Measurements from ENCODE around the gene SCUBE1.

SCUBE1 gene

DNA sequence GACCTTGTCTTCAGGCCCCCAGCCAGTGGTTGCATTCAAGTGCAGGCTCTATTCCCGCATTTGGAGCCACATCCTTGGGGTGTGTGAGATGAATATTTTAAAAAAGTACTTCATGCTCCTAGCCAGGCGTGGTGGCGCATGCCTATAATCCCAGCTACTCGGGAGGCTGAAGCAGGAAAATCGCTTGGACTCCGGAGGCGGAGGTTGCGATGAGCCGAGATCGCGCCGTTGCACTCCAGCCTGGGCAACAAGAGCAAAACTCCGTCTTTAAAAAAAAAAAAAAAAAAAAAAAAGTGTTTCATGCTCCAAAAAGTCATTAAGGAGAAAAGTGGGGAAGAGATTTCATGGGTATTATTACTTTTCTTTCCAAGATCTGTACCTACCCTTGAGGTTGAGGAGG lies 18.0 kb downstream of the SCUBE1 start:
- no peak for DNase-seq

DNA sequence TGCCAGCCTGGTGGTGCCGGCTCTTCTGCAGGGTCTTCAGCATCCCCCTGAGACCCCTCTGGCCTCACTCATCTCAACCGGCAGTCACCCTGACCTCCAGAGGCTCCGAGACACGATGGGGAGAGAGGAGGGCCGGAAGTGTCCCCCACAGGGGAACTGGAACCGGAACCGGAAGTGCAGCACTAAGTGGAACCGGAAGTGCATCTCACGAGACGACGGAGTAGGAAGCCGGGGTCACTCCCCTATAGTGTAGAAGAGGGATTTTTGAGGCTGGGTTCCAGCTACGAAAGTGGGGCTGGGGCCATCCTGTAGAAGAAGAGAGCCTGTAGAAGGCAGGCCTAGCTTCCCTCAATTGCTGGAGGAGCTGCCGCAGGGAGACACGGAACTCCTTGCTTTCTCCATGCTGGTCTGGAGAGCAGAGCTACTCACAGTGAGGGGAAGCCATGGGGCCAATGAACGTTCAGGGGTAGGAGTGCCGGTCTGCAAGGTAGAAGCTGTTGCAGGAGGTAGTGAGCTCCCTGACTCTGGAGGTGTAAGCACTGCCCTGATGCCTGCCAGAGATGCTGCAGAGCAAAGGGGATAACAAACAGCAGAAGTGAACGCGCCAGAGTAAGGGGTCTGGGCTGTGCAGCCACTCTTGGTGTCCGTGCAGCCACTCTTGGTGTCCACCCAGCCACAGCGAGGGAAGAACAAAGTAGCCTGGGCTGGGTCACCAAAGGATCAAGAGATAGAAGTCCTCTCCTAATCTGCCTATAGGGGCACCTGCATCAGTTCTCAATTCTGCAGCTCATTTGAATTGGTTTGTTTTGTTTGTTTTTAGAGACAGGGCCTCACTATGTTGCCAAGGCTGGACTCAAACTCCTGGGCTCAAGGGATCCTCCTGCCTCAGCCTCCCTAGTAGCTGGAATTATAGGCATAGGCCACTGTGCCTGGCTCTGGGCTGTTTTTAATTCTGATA lies 21.9 kb downstream of the SCUBE1 start:
- DNase-seq, result no peak

GRCh38 chr22:43319661-43320486 lies 23.3 kb downstream of the SCUBE1 start:
- DNase-seq, result no peak

GRCh38 chr22:43317239-43317638 lies 25.9 kb downstream of the SCUBE1 start:
- DNase-seq, result no peak

DNA sequence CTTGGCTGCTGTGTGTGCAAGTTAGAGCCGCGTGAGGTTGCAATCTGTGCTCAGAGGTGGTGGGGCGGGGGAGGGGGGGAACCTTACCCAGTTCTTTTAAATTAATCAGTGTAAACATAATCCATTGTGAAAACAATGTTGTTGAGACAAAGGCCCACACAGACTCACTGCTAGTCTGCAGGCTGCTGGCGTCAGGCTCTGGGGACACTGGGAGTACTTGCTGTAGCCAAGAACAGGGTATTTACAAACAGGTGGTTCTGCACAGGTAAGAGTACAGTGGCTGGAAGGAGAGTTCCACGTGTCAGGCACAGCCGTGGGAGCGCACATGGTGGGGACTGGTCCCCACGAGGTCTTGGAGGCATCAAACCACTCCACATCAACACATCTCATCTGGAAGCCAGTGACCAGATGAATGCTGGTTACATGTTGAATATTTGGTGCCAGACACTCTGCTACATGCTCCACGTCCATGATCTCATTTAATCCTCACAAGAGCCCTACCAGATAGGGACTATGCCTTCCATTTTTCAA lies 27.4 kb downstream of the SCUBE1 start:
- no peak for DNase-seq

DNA sequence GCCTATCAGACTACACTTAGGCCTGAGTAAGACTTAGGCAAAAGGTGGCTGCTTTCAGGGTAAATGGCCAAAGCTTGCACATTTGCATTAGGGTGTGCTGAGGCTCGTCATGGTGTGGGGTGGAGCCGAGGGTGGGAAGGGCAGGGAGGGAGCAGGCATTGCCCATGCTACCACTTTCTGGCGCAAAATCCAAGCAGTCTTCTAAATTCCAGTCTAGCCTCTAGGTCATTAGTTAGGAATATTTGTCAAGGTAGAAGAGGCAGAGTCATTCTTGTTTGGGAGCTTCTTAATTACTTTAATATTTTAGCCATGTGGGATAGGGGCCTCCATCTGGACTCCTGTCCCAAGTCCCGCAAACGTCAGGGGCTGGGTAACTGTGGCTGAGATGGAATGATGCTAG lies 28.6 kb downstream of the SCUBE1 start:
- no peak for DNase-seq

- no peak for DNase-seq
Observed at GRCh38 chr22:43313890-43314474, 29.2 kb downstream of the SCUBE1 start.

DNA sequence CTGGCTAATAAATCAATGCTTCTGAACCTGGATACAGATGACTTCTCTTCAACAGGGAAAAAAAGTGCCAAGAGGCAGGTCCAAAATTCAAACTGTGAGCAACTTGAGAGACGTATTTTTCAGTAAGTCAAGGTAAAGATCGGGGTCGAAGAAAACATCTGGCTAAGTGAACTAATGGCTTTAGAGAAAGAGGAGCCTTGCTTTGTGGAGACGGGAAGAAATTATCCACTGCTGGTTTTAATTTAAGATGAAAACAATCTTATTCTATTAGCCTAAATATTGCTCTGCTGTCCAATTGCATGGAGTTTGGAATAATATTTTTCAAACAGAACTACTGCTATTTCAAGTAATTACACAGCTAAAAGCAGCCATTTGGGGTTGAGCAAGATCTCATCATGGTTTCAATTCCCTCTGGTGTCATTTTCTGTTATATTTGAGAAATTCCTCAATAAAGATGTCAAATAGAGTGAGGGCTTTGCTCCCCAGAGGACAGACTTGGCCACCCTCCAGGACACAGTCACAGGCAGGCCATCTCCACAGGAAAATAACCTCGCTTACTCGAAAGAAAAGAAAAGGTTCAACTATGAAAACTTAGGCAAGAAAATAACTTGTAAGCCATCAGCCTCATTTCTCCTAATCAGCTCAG lies 29.8 kb downstream of the SCUBE1 start:
- no peak for DNase-seq

DNA sequence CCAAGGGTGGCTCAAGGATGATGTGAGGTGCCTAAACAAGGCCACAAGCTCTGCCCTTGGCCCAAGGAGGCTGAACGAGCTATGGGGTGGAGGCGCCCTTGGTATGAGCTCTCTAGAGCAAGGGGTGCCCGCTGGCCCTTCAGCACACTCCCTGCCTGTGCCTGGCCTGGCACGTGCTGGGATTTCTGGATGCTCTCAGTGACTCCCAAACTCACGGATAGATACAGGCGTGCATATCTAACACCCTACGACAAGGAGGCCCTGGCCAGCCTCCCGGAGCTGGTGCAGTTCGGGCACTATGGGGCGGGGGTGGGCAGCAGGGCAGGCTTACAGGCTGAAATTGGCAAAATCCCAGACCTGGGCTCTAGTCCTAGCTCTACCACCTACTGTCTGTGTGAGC lies 30.6 kb downstream of the SCUBE1 start:
- no peak for DNase-seq

- no peak for DNase-seq
Observed at GRCh38 chr22:43310798-43311197, 32.4 kb downstream of the SCUBE1 start.

DNA sequence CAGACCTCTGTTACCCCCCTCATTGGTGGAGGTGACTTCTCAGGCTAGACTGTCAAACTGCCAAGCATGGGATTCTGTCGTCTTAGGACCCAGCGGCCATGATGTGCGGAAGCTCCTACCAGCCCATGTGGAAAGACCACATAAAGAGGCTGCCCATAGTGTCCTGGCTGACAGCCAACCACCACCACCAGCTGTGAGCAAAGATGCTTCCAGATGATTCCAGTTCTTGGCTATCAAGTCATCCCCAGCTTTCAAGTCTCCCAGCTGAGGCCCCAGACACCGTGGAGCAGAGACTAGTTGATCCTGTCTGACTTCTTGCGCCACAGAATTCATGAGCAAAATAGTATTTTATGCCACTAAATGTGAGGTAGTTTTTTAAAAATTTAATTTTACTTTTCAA lies 32.9 kb downstream of the SCUBE1 start:
- no peak for DNase-seq

- no peak for DNase-seq
Observed at GRCh38 chr22:43308836-43309235, 34.3 kb downstream of the SCUBE1 start.

DNA sequence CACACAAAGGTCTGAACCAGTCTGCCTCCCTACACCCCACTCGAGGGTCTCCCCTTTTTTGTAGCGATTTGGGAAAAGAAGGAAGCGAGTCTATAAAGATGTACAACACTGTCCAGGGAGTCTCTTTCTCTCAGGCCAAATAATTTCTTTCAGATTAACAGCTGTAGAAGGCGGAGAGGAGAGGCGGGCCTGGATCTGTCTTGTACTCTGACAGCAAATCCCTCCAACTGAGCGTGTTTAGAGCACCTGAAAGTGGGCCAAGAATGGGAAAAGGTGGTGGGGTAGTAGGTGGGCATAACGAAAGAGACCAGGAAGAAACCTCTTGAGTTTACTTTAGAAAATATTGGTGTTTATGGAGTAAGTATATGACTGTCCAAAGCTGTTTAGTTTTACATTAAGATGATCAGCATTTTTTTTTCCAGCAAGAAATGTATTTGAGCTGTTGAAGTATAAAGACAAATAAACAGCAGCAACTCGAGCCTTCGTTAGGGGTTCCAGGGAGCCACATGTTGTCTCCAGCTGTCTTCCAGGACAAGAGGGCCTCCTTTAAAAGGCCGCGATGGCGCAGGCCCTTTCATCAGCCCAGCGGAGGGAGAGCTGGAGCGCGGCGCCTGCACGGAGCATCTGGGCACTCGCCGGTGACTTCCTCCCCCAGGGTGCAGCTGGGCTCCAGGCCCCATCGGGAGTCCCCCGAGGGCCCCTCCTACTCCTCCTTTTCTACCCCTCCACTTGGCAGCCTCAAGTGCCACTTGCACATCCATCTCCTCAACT lies 34.9 kb downstream of the SCUBE1 start:
- no peak for DNase-seq

DNA sequence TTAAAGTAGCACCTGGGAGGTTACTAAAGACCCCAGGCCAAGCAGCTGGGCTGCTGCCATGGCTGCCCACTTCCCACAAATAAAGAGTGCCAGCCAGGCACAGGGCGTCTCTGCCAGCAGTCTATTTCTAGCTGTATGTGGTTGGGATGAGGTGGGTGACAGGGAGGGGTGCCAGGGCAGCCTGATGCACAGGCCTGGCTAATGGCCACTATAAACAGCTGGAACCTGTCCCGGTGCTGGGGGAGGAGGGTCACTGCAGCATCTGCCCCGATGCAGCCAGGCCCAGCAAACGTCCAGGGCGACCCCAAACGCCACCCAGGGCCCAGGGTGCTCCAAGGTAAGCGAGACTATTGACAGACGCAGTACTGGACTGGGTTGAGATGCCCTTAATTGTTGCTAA lies 37.4 kb downstream of the SCUBE1 start:
- DNase-seq, result no peak

DNA sequence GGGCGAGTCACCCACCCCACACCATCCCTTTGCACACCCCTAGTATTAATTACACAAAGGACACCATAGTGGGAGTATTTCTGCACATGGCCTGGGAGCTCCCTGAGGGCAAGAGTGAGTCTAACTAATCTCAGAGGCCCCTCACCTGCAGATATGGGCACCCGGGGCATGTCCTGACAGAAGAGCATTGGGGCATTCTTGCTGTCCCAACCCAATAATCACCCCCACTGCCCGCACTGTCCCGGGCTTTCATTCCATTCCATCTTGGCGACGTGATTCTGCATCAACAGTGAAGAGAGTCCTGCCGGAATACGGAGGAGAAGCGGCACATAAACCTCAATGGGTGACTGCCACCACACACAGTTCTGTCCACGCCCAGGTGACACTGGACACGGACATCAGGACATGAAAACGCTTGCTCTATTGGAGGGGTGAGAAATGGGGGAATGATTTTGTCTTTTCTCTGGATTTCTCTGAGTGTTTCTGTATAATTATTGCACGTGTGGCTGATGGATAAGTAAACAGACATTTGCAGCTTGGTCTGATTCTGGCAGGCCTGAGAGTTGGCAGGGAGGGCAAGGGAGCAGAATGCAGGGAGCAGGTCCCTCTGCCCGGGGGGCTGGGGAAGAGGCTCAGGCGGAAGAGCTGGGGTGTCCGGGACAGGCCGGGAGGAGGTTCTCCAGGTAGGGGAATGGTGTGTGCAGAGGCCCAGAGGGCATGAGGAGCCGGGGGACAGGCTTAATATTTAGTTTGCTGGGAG lies 38.2 kb downstream of the SCUBE1 start:
- no peak for DNase-seq

DNA sequence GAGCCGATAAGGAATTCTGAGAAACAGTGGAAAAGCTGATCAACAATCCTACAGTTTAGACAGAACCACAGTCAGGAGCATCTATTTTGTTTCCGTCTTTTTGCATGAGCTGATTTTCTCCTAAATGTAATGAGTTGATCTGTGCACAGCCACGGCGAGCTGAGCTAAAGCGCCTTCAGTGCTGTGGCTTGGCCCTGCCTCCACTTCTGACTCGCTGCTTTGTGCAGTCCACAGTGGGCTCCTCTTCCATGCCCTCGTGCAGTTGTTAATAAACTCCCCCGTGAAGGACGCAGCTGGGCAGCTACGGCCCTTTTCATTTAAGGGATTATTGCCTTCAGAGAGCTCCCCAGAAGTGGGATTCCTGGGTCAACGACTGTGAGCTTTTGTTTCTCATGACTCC lies 39.4 kb downstream of the SCUBE1 start:
- no peak for DNase-seq

- no peak for DNase-seq
Observed at GRCh38 chr22:43303166-43303565, 40.0 kb downstream of the SCUBE1 start.

DNA sequence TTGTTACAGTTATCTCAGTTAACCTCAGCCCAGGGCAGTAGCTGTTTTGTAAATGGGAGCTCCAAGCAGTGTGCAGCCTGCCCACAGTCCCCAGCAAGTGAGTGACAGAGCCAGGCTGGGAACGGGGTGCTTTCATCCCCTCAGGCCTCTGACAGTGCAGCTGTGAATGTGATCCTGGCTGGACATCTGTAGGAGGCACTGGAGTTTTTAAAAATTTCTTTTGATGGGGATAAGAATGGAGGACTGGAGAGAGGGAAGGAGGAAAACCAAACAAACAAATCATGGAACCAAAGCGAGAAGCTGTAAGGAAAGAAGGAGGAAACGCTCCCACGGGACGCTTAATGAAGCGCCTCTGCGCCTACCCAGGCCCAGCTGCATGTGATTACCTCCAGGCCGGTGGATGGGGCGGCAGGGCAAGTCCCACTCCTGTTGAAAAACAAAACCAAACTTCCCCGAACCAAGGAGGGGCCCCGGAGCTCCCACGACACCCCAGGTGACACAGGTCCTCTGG lies 40.6 kb downstream of the SCUBE1 start:
- no peak for DNase-seq

DNA sequence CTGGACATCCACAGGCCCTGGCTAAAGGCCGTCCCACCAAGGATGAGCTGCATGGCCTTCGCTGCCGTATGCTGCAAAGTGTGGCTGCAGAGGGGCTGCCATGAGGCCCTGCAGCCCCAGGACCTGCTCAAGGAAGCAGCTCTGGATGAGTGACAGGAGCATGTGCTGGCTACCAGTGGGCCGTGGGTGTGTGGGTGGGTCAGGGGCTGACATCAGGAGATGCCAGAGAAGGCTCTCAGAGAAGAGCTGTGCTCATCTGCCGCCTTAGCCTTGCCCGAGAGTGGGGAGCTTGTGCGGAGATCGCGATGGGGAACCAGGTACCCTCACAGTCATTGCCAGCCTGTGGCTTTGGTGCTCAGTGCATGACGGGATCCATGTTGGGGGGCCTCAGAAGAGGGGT lies 41.3 kb downstream of the SCUBE1 start:
- DNase-seq, result no peak

- DNase-seq, result no peak
Observed at GRCh38 chr22:43300891-43301676, 42.1 kb downstream of the SCUBE1 start.
